ENCODE results near the gene CFAP91.

DNA sequence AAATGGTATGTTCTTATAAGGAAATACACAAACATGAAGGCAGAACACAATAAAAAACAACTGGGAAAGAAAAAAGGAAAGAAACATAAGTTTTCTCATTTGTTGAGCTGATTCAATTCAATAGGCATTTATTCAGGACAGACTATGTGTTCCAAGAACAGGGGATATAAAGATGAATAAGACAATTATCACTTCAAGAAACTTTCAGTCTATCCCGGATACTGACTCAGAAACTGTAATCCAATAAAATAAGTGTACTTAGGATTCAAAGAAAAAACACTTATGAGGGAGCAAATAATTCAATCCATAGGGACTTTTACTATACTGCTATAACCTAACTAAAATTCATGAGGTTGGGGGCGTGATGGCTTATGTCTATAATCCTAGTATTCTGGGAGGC, 38.9 kb upstream of the CFAP91 start:
- TF ChIP-seq, protein P1, sequence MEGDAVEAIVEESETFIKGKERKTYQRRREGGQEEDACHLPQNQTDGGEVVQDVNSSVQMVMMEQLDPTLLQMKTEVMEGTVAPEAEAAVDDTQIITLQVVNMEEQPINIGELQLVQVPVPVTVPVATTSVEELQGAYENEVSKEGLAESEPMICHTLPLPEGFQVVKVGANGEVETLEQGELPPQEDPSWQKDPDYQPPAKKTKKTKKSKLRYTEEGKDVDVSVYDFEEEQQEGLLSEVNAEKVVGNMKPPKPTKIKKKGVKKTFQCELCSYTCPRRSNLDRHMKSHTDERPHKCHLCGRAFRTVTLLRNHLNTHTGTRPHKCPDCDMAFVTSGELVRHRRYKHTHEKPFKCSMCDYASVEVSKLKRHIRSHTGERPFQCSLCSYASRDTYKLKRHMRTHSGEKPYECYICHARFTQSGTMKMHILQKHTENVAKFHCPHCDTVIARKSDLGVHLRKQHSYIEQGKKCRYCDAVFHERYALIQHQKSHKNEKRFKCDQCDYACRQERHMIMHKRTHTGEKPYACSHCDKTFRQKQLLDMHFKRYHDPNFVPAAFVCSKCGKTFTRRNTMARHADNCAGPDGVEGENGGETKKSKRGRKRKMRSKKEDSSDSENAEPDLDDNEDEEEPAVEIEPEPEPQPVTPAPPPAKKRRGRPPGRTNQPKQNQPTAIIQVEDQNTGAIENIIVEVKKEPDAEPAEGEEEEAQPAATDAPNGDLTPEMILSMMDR (IDR thresholded peaks at IDR 0.05) = no peak
- TF ChIP-seq POLR2A (IDR thresholded peaks at IDR 0.05) (no peak), POLR2AphosphoS5 (IDR thresholded peaks at IDR 0.05) (no peak), EP300 (IDR thresholded peaks at IDR 0.05) (no peak)

Data from gastroesophageal sphincter (tissue), 3 donors.